ENCODE measurements around the gene ABCD3.

ABCD3 gene

GRCh38 chr1:94463765-94464330 lies 45.7 kb downstream of the ABCD3 start:
- FAIRE-seq: peak; percentile 96

GRCh38 chr1:94468708-94469107 lies 50.5 kb downstream of the ABCD3 start:
- no peak for FAIRE-seq

- no peak for FAIRE-seq
Observed at GRCh38 chr1:94471271-94471670, 53.1 kb downstream of the ABCD3 start.

GRCh38 chr1:94475232-94475631 lies 57.0 kb downstream of the ABCD3 start:
- no peak for FAIRE-seq

- FAIRE-seq: no peak
Observed at GRCh38 chr1:94479682-94480081, 61.5 kb downstream of the ABCD3 start.

- peak; percentile 37 for FAIRE-seq
Observed at GRCh38 chr1:94481473-94481933, 63.3 kb downstream of the ABCD3 start.

- FAIRE-seq: no peak
Observed at GRCh38 chr1:94486990-94487389, 68.8 kb downstream of the ABCD3 start.

- no peak for FAIRE-seq
Observed at GRCh38 chr1:94490556-94490955, 72.4 kb downstream of the ABCD3 start.

GRCh38 chr1:94496076-94496755 lies 78.0 kb downstream of the ABCD3 start:
- no peak for FAIRE-seq

- no peak for FAIRE-seq
Observed at GRCh38 chr1:94501426-94501825, 83.2 kb downstream of the ABCD3 start.

GRCh38 chr1:94501935-94502334 lies 83.7 kb downstream of the ABCD3 start:
- FAIRE-seq: no peak

GRCh38 chr1:94503153-94503552 lies 85.0 kb downstream of the ABCD3 start:
- FAIRE-seq: no peak

GRCh38 chr1:94504601-94505000 lies 86.4 kb downstream of the ABCD3 start:
- FAIRE-seq: no peak

GRCh38 chr1:94512816-94513215 lies 94.6 kb downstream of the ABCD3 start:
- no peak for FAIRE-seq

- FAIRE-seq: no peak
Observed at GRCh38 chr1:94514095-94514727, 96.0 kb downstream of the ABCD3 start.

- peak; percentile 56 for FAIRE-seq
Observed at GRCh38 chr1:94515296-94515947, 97.2 kb downstream of the ABCD3 start.

GRCh38 chr1:94519351-94519750 lies 101.2 kb downstream of the ABCD3 start:
- no peak for FAIRE-seq

- peak; percentile 3 for FAIRE-seq
Observed at GRCh38 chr1:94522304-94522703, 104.1 kb downstream of the ABCD3 start.

GRCh38 chr1:94524531-94524930 lies 106.3 kb downstream of the ABCD3 start:
- FAIRE-seq: no peak

GRCh38 chr1:94526152-94526980 lies 108.2 kb downstream of the ABCD3 start:
- FAIRE-seq: no peak

- FAIRE-seq: no peak
Observed at GRCh38 chr1:94527447-94528031, 109.3 kb downstream of the ABCD3 start.

GRCh38 chr1:94528299-94528698 lies 110.1 kb downstream of the ABCD3 start:
- no peak for FAIRE-seq
